ENCODE measurements around the gene MYB.
A peak's percentile ranks its signal among the peaks of the same experiment; 100 is the strongest.
"Not testable (repeated sequence)": the region's sequence is repeated elsewhere in the genome, so short reads cannot be mapped to it uniquely, and the experiment has no call there.

Gene MYB

GRCh38 chr6:135164387-135164786, 16.7 kb upstream of the MYB start:
- DNase-seq (ENCODE audit: low spot score), result not testable (repeated sequence)

- no peak for DNase-seq (ENCODE audit: low spot score)
Measured at GRCh38 chr6:135165031-135165430, 16.1 kb upstream of the MYB start.

DNA sequence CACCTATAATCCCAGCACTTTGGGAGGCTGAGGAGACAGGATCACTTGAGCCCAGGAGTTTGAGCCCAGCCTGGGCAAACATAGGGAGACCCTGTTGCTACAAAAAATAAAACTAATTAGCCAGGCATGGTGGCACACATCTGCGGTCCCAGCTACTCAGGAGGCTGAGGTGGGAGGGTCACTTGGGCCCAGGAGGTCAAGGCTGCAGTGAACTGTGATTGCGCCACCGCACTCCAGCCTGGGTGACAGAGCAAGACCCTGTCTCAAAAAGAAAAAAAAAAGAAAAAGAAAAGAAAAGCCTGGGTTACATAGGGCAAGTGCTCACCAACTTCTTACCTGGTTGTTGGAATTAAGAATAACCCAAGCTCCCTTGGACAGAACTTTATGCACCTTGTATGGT, 14.6 kb upstream of the MYB start:
- DNase-seq (ENCODE audit: low spot score), result no peak

DNA sequence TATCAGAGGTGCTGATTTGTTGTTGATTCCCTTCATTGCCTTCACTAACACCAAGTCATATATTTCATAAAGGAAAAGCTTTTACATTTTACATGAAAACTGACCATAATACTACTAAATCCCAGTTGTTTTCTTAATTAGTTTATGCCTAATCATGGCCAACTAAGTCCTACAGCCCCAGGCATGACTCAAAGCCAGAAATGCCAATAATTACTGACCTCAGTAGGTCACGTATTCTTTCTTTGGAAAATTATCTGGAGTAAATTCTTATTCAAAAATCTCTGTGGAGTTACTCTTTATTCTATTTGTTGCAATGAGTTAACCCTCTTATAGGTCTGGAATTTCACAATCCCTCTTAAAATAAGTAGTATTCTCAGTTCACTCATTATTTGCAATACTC, 13.5 kb upstream of the MYB start:
- no peak for DNase-seq (ENCODE audit: low spot score)

- no peak for DNase-seq (ENCODE audit: low spot score)
Measured at GRCh38 chr6:135168766-135169165, 12.3 kb upstream of the MYB start.

GRCh38 chr6:135170238-135170637, 10.9 kb upstream of the MYB start:
- DNase-seq (ENCODE audit: low spot score), result no peak

GRCh38 chr6:135170849-135171248, 10.3 kb upstream of the MYB start:
- no peak for DNase-seq (ENCODE audit: low spot score)

- DNase-seq (ENCODE audit: low spot score), result no peak
Measured at GRCh38 chr6:135173242-135173988, 7.7 kb upstream of the MYB start.

- DNase-seq (ENCODE audit: low spot score), result no peak
Measured at GRCh38 chr6:135173989-135174484, 7.1 kb upstream of the MYB start.

DNA sequence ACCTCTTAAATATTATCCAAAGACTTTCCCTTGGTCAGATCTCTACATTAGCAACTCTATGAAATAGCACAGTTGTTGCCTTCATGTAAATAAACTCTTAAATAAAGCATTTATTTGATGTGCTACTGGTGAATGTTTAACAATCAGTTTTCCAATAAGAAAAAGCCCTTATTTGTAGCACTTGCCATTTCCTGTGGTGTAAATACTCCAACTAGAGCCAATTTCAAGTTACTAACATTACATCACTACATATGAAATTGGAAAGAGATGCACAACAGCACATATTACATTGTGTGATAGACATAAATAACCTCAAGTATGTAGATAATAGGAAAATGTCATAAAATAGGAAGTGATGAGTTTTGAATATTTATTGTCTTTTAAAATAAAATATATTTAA, 5.0 kb upstream of the MYB start:
- no peak for DNase-seq (ENCODE audit: low spot score)

GRCh38 chr6:135176464-135176863, 4.6 kb upstream of the MYB start:
- DNase-seq (ENCODE audit: low spot score), result no peak

DNA sequence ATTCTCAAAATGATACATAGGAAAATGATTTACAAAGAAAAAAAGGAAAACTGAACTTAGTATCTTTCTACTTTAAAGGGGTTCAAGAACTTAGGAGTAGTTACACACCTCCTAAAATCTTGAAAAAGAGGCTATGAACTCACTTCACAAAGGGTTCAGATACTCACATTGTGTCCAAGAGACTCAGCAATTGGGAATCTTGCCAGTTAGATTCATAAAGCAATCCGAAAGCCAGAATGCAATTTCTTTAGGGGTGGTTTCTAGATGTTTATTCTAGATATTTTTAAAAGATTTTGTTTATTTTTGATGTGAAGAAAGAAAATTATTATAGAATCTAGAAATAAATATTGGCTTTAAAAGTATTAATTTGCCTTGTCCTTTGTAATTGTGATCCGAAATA, 1.7 kb upstream of the MYB start:
- DNase-seq (ENCODE audit: low spot score), result peak; percentile 7

GRCh38 chr6:135179920-135180541, 1.1 kb upstream of the MYB start:
- peak; percentile 51 for DNase-seq (ENCODE audit: low spot score)

DNA sequence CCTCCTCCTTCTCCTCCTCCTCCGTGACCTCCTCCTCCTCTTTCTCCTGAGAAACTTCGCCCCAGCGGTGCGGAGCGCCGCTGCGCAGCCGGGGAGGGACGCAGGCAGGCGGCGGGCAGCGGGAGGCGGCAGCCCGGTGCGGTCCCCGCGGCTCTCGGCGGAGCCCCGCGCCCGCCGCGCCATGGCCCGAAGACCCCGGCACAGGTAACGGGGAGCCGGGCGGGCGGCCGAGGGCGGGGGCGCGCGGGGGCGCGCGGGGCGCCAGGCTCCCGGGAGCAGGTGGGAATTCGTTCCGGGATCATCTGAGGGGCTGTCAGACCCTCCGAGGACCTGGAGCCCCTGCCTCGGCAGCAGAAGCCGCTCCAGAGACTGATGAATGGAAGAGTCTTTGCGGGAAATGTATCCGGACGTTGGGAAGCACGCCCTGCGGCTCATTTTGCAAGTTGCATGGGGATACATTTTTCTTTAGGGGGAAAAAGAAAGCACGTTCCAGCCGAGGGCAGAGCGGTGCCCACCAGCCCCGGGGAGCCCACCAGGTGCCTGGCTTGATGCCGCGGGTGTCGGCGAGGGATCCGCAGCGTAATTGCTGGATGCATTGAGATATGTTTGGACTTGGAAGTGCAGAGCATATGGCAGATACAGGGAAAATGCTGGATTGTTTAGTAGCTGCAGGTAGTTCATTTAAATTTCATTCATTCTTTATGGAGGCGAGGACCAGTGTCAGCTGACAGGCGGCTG, 394 bp downstream of the MYB start:
- peak; percentile 24 for DNase-seq (ENCODE audit: low spot score)

DNA sequence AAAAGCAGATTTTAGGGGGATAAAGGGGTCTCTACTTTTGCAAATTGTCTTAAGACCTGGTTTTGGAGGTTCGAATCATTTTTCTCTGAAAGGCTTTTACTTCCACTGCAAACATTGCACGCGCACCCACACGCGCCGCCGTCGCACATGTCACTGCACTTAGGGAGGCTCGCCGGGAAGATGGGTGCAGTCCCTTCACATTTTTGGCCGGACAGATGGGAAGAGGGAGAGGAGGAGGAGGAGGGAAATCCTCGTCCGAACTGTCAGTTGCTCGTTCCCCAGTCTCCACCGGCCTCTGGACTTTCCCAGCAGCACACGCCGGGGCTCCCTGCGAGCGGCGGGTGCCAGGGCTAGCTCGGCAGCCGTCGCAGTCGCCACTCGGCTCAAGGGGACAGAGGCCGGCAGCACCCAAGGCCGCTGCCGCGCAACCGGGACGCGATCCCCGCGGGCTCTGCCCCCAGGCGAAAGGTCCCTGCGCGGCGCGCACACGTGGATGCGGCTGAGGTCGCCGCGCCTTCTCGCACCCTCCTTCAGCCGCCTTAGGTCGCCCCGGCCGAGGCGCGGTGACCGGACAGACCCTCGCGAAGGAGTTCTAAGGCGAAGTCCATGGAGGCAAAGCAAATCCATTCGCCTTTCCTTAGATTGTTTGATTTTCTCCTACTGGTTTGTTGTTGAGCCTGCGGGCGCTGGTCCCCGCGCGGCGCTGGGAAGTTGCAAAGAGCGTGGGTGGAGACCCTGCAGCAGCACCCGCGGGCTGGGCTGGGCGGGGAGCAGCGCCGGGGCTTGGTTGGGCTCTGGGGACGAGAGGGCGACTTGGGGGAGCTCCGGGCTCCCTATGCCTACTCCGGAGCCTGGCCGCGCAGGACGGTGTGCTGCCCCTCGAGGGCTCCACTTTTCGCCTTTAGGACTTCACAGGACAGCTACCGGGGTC, 1.2 kb downstream of the MYB start:
- peak; percentile 21 for DNase-seq (ENCODE audit: low spot score)

DNA sequence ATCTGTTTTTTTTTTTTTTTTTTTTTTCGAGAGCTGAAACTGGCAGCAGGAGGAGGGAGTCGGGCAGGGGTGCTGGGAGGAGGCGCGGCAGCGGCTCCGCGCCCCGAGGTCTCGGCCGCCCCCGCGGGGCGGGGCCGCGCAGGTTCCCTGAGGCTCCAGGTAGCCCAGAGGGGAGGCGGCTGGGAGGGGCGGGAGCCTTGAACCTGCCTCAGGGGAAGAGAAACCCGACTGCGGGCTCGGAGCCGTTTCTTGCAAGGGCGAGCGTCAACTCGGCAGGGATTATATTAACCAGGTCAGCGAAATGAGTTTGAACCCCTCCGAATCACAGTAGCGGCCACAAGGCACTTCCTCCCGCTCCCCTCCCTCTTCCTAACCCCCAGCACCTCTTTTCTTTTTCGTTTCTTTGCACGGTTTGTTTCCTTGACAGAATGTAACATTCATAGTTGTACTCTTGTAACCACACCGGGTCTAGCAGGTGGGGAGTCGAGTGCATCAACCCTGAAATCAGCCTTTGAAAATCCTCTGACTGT, 2.0 kb downstream of the MYB start:
- peak; percentile 5 for DNase-seq (ENCODE audit: low spot score)

DNA sequence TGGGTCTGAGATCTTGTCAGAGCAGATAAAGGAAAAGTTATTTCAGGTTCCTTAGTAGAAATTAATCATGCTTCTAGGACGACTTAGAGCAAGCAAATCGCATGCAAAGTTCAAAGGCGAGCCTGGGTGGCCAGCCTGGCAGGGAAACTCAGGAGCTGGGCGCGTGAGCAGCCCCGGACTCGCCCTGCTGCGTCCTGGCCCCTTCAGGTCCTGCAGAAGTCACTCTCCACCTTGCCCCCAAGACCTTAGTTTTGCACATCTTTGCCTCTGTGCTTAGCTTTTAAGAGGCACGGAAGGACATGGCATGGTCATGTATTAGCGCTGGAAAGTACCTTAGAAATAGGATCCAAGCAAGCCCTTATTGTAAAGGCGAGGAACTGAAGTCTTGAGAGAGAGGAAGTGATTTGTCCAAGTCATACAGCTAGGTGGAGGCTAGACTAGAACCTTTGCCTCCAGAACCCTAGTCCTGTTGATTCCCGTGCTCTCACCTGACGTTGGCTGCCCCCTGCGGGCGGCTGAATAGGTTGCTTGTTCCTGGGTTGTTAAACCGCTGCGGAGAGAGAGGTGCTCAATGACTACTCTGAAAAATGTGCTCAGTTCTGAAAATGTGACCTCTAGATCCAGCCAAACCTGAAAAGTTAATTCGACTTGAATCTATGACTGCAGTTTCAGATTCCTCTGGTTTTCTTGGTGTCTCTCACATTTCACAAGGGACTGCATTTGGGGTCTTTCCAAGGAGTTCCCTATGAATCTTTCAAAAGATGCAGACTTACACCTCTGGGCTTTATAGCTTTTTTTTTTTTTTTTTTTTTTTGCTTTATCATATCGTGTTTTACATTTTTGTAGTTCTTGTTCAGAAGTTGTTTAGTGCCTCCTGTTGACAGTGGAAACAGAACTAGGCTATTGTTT, 2.7 kb downstream of the MYB start:
- DNase-seq (ENCODE audit: low spot score), result peak; percentile 21

DNA sequence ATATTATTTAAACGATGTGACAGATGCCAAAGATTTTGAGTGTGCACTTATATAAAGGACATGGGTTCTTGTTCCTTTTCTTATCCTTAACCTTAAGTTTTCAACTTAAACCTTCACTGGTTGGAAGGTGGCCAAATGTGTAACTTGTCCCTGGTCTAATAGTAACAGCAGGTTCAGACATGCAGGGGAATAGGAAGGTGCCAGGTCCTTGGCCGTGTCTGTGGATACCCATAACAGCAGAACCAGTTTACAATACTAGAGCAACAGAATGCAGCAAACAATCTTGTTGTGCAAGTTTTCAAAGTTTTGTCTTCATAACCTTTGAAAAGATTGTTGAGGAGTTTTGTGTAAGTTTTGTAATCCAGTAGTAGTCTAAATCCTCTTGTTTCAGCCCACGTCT, 4.4 kb downstream of the MYB start:
- DNase-seq (ENCODE audit: low spot score), result no peak

DNA sequence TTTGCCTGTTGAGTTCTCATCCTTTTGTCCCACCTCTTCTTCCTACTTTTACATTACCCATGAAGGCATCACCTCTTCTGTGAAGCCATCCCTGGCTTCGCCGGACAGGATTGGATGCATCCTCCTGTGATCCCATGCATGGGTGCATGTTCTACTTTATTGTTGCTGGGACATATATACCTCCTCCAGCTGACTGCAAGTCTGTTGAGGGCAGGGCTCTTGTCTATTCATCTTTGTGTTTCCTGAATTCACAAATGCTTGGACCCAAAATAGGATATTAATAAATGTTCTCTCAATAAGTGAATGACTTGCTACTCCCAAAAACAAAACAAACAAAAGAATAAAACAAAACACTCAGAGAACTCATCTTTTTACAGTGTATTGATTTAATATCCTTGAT, 5.1 kb downstream of the MYB start:
- DNase-seq (ENCODE audit: low spot score), result no peak

DNA sequence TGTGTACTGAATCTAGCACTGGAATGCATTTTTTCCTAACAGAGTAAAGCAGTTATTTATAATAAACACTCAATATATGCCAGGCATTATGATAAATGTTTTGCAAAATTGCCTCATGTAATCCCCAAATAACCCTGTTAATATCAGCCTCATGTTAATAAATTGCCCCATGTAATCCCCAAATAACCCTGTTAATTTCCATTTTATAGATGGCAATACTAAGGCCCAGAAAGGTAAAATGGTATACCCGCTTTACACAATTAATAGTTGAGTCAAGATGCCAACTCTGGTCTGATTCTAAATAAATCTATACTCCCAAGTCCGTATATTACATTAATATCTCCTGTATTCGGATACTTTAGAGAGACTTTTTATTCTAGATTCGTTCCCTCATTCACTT, 6.3 kb downstream of the MYB start:
- no peak for DNase-seq (ENCODE audit: low spot score)

DNA sequence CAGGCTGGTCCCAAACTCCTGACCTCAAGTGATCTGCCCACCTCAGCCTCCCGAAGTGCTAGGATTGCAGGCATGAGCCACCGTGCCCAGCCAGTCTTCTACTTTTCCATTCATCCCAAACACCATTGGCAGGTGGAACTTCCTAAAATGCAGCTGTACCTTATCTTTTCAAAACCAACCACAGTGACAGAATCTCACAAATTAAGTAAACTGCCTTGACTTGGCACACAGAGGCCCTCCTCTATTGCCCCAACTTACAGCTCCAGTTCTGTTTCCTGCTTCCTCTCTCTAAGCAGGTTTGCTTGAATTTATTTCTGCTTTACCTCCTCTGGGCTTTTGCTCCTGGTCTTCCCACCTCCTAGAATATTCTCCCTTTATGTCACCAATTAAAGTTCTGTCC, 7.6 kb downstream of the MYB start:
- DNase-seq (ENCODE audit: low spot score), result no peak
